Measurements from ENCODE around the gene FBXW7.

DNA sequence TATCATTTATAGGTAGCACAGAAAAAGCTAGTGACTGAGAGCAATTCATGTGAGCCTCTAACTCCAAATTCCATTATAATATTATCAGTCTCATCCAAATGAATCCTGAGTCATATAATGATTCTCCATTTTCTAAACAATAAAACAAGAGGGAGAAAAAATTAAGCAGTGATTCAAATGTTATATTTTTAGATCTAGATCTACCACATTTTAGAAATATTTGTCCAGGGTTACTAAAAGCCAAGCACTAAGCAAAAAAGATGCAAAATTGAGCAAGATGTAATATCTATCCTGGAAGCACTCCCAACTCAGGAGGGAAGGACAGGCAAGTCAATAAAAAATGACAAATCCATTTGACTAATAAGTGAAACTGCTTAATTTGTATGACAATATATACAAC lies 172.8 kb downstream of the FBXW7 start:
- TF ChIP-seq, protein P1, sequence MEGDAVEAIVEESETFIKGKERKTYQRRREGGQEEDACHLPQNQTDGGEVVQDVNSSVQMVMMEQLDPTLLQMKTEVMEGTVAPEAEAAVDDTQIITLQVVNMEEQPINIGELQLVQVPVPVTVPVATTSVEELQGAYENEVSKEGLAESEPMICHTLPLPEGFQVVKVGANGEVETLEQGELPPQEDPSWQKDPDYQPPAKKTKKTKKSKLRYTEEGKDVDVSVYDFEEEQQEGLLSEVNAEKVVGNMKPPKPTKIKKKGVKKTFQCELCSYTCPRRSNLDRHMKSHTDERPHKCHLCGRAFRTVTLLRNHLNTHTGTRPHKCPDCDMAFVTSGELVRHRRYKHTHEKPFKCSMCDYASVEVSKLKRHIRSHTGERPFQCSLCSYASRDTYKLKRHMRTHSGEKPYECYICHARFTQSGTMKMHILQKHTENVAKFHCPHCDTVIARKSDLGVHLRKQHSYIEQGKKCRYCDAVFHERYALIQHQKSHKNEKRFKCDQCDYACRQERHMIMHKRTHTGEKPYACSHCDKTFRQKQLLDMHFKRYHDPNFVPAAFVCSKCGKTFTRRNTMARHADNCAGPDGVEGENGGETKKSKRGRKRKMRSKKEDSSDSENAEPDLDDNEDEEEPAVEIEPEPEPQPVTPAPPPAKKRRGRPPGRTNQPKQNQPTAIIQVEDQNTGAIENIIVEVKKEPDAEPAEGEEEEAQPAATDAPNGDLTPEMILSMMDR (IDR thresholded peaks at IDR 0.05) = no peak
- TF ChIP-seq POLR2A (IDR thresholded peaks at IDR 0.05) = no peak
